IPS DF 19.7 (cell line): ENCODE data around the gene BACE2.

Experiments used
- DNase-seq: peaks from one replicate; pipeline ENCODE4 v3.0.0-alpha.2; 2013; ENCODE audit warnings: low read depth, low spot score

BACE2 gene

DNA sequence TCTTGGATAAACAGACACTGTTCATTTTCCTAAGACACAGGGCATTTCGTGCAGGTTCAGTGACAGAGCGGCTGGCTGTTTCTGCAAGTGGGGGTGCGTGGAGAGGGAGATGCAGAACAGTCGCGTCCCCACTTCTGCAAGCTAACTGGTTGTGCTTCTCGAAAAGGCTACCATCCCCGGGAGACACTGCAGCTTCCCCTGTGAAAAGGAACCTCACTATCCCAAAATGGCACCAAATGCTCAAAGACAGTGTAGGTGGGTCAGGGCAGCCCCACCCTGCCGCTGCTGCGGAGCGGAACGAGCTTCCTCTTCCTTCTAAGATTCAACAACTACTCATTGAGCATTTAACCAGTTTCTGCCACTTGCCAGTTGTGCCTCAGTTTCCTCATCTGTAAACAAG, 19.2 kb upstream of the BACE2 start:
- no peak for DNase-seq

DNA sequence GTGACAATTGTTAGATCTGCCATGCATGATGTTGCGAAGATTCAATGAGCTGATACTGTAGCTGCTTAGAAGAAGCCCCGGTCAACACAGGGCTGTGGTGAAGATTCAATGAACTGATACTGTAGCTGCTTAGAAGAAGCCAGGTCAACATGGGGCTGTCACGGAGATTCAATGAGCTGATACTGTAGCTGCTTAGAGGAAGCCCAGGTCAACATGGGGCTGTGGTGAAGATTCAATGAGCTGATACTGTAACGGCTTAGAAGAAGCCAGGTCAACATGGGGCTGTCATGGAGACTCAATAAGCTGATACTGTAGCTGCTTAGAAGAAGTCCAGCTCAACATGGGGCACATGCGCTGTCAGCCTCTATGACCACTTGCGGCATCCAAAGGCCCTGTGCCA, 18.8 kb upstream of the BACE2 start:
- no peak for DNase-seq

- DNase-seq = no peak
Measured at GRCh38 chr21:41152147-41152546, 15.8 kb upstream of the BACE2 start.

GRCh38 chr21:41153443-41153842, 14.5 kb upstream of the BACE2 start:
- DNase-seq = no peak

- DNase-seq = no peak
Measured at GRCh38 chr21:41156142-41156541, 11.8 kb upstream of the BACE2 start.

- DNase-seq = no peak
Measured at GRCh38 chr21:41158026-41158425, 9.9 kb upstream of the BACE2 start.

GRCh38 chr21:41160036-41160435, 7.9 kb upstream of the BACE2 start:
- DNase-seq = no peak

DNA sequence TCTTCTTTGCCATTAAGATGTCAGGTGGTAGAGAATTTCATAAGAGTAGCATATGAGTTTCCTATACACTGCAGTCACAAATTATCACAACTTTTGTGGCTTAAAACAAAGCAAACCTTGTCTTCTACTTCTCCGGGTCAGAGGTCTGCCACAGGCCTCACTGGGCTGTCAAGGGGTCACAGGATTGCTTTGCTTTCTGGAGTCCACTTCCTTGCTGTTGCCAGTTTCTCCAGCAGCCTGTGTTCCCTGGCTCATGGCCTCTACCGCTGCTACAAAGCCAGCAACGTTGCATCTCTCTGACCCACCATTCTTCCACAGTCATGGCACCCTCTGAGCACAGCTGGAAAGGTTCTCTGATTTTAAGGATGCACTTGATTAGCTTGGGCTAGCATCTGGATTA, 6.5 kb upstream of the BACE2 start:
- no peak for DNase-seq

- no peak for DNase-seq
Measured at GRCh38 chr21:41162096-41162495, 5.9 kb upstream of the BACE2 start.

GRCh38 chr21:41163091-41163490, 4.9 kb upstream of the BACE2 start:
- DNase-seq = no peak

GRCh38 chr21:41164052-41164451, 3.9 kb upstream of the BACE2 start:
- no peak for DNase-seq

- DNase-seq = no peak
Measured at GRCh38 chr21:41164981-41165655, 2.8 kb upstream of the BACE2 start.

DNA sequence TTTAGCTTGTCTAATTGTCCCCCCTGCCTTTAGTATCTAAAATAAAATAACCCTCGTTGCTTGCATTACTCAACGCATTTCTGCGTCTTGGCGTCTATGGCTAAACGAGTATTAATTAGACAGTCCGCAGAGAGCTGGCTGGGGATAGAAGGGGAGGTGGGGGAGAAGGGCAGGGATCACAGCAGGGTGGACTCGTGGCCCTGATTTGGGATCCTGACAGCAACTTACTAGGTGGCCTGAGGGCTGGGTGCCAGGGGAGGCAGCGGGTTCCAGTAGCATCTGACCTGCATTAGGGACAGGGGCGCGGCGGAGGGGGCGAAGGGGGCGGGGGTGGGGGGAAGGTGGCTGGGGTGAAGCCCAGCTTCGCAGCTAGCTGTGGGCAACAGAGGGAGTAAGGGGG, 1.1 kb upstream of the BACE2 start:
- DNase-seq = no peak

DNA sequence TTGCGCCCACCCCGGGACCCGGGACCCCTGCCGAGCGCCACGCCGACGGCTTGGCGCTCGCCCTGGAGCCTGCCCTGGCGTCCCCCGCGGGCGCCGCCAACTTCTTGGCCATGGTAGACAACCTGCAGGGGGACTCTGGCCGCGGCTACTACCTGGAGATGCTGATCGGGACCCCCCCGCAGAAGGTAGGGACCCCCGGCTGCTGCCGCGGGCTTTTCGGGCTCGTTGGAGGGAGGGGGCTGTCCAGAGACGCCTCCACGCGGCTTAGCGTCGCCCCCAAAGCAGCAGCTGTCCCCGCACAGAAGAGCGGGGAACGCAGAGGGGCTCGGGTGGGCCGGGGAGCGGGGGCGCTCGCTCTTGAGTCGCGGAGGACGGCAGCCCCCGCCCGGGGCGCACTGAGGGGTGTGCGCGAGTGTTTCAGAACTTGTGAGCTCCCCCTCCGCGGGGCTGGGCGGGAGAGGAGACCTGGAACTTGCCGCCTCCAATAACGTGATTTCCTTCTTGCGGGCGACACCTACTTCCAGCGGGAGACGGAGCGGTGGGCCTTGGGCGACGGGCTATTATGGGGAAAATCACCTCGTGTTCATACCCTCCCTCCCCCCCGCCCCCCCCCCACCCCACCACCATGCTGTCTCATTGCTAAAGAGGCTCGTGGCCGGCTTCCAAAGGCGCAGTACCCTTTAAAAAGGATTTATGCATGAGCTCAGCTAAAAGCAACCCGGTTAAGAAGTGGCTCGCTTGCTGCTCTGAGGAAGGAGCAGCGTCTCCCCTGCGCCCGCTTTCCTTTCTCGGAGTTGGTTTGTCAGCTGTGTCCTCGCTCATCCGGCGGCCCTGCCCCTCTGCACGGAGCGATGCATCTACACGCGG, 664 bp downstream of the BACE2 start:
- no peak for DNase-seq

GRCh38 chr21:41169258-41169576, 1.3 kb downstream of the BACE2 start:
- no peak for DNase-seq

DNA sequence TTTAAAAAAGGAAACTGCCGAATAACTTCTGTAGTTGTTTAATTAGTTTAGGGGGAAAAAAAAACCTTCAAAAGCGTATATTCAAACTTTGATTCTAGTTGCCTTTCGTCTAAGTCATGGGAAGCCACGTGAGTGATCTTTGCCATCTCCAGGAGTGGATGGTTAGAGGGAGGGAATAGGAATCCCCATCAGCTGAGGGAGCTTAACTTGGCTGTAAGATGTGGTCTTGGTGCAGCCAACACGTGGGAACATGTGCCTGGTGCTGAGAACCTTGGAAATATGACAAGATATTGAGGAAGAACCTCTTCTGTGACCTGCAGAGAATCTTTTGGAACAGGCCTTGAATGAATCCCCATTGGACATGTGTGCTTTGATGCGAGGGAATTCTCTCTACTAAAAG, 1.7 kb downstream of the BACE2 start:
- no peak for DNase-seq

DNA sequence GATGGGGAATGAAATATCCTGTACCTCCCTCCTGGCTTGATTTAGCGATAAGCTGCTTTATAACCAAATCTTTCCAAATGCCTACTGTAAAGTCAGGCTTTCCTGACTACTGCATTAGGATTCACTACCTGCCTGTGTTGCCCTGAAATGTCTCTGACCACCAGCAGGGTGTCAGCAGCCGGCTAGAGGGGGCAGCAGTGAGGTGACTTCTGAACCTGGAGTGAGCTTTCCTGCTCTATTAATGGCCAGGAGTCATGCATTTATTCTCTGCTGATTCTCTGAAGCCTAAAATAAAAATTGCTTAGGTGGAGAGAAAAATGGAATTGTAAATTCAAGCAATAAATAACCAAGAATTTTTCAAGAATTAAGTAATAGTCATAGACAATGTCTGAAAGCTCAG, 2.5 kb downstream of the BACE2 start:
- DNase-seq = no peak

GRCh38 chr21:41170859-41171609, 3.1 kb downstream of the BACE2 start:
- no peak for DNase-seq

GRCh38 chr21:41175080-41175479, 7.1 kb downstream of the BACE2 start:
- no peak for DNase-seq

DNA sequence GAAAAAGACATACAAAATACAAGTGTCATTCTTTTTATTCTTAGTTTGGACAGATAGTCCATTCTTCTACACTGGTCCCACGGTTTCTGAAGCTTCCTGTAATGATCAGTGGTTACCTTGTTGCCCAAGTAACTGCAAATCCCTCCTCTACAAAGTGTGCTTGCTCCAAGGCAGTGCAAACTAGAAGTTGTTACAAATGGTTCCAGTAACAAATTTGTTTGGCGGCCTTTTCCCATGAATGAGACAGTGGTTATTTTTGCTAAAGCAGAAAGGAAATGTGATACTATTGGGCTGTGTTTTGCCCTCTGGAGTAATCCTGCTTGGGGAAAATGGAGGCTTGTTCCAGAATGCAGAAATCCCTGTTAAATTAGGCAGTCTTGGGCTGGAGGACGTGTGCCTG, 8.9 kb downstream of the BACE2 start:
- DNase-seq = no peak

DNA sequence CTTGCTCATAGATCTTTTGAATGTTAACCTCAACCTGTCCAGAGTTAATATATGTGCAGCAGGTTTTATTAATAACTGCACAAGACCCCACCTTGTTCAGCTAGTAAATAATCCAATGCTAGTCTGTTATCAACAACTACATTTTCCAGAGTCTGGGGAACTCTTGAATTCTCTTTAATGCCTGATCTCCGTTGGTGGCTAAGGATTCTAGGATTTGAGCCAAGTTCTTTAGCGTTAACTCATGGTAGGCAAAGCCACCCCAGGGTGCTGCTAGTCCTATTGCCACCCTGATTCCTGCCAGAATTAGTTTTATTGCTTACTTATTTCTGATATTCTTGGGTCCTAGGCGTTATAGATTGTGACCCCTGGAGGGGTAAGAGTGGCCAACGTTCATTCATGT, 12.8 kb downstream of the BACE2 start:
- DNase-seq = no peak

DNA sequence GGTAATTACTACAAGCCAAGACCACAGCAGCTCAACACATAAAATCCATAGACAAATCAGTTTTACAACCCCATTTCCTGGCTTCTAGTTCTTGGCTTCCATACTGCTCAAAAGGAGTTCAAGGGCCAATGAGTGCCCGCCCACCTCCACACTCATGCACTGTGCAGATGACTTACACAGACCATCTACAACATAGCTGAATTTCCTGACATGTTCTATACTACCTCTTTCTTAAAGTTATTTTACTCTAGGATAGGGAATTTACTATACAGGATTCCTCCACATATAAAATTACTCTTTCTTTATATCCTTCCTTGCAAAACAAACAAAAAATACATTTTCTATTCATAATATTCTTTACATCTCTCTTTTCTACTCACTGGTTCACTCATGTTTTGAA, 14.6 kb downstream of the BACE2 start:
- DNase-seq = no peak

DNA sequence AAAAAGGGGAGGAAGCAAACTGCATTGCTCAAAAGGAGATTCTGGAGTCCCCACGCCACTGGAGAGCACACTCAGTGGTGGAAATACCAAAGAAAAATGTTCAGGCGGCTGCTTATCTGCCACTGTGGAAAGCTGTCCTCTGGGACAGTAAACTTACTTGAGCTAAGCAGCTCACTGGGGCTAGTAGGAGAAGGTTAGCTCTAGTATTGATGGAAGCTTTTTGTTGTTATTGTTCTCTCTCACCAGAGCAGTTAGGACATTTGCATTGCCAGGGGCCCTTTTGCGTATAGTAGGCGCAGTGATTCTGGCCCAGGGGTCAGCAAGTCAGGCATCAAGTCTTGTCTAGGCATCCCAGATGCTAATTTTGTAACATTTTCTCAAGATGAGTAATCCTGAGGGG, 15.6 kb downstream of the BACE2 start:
- no peak for DNase-seq
